T-helper 1 cell treated with Interleukin-12 subunit alpha and Interleukin-12 subunit beta and Interleukin-4 antibody, amounts not matched to agents 30 μg/mL and 1 μg/mL, for 36 hours (primary cell): ENCODE results near the gene ANXA1.
A peak's percentile ranks its signal among the peaks of the same experiment; 100 is the strongest.

Experiments used
- H3K27ac Mint-ChIP-seq: one replicate; pipeline ENCODE4 v1.8.0; 2021; ENCODE audit warnings: mild to moderate bottlenecking, mixed read lengths
- H3K27me3 Mint-ChIP-seq: one replicate; pipeline ENCODE4 v1.8.0; 2021; ENCODE audit warnings: low read depth, mixed read lengths
- H3K36me3 Mint-ChIP-seq: one replicate; pipeline ENCODE4 v1.8.0; 2021; ENCODE audit warnings: low read depth, mixed read lengths
- H3K4me1 Mint-ChIP-seq: one replicate; pipeline ENCODE4 v1.8.0; 2021; ENCODE audit warnings: low read depth, mixed read lengths
- H3K4me3 Mint-ChIP-seq: one replicate; pipeline ENCODE4 v1.8.0; 2021; ENCODE audit warnings: mild to moderate bottlenecking, moderate library complexity, mixed read lengths
- H3K9me3 Mint-ChIP-seq: one replicate; pipeline ENCODE4 v1.8.0; 2021; ENCODE audit warnings: mixed read lengths

Gene ANXA1

DNA sequence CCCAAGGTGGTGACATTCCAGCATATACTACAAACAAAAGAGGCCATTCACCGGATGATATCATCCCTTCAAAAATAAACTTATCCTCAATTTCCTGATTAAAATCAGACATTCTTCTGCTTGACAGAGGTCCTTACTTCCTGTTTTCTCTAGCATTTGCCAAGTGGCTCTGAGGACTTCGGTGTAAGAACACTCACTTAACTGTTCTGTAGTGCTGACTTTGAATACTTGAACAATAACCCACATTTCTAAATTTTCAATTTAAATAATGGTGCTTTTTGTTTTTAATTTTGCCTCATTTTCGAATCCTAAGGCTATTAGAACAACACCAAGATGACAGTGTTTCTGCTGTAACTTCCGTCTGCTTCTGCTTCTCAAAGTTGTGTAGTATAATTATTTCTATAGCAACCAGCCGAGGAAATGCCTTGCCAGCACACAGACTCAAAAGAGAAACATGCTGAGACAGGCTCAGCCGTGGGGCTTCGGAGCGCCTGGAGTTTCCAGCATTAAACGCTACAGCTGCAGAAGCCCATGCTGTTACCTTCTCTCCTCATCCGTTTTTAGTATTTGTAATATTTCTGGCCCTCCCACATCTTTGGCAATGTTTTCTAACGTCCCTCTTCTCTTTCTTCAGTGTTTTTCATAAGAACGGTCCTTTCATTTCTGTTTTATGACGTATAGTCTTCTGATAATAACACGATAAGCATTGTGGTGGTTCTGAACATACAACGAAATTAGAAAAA lies 19.5 kb upstream of the ANXA1 start:
- no peaks in the 10 kb centered on the region for H3K36me3 Mint-ChIP-seq
- peaks cover 28% of the 10 kb centered on the region for H3K4me1 Mint-ChIP-seq
- peak overlapping the region; percentile 83 for H3K4me3 Mint-ChIP-seq
- H3K9me3 Mint-ChIP-seq = no peaks in the 10 kb centered on the region
- no peaks in the 10 kb centered on the region for H3K27me3 Mint-ChIP-seq
- H3K27ac Mint-ChIP-seq = peak overlapping the region; percentile 91

GRCh38 chr9:73133022-73133651 lies 18.5 kb upstream of the ANXA1 start:
- H3K27ac Mint-ChIP-seq = peak overlapping the region; percentile 91
- peaks cover 22% of the 10 kb centered on the region for H3K4me1 Mint-ChIP-seq
- H3K9me3 Mint-ChIP-seq = no peaks in the 10 kb centered on the region
- H3K36me3 Mint-ChIP-seq = no peaks in the 10 kb centered on the region
- peak overlapping the region; percentile 83 for H3K4me3 Mint-ChIP-seq
- H3K27me3 Mint-ChIP-seq = no peaks in the 10 kb centered on the region

DNA sequence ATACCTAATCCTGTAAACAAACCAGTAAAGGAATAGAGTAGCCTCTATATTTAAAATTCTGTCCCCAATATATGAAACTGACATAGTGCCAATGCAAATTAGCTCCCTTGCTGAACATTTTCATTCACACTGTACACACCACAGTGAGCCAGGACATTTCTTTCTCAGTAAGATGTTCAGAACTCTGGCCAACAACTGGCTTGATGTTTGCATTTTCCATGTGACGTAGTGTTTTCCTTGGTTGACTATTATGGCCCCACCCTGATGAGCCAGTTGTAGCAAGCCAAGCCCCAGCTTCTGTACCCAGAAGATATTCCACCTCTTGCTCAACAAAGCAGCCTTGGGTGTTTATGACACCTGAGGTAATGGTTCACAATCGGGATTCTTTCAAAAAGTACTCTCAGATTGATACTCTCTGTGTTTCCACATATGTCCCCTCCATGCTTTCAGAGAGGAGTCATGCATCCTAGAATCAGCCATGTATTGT lies 17.7 kb upstream of the ANXA1 start:
- H3K27ac Mint-ChIP-seq = peak overlapping the region; percentile 49
- no peak overlapping the region for H3K4me3 Mint-ChIP-seq
- H3K9me3 Mint-ChIP-seq = no peaks in the 10 kb centered on the region
- no peaks in the 10 kb centered on the region for H3K27me3 Mint-ChIP-seq
- no peaks in the 10 kb centered on the region for H3K36me3 Mint-ChIP-seq
- peaks cover 16% of the 10 kb centered on the region for H3K4me1 Mint-ChIP-seq

GRCh38 chr9:73135394-73135793 lies 16.3 kb upstream of the ANXA1 start:
- peaks cover 16% of the 10 kb centered on the region for H3K4me1 Mint-ChIP-seq
- peaks cover 1% of the 10 kb centered on the region for H3K36me3 Mint-ChIP-seq
- H3K9me3 Mint-ChIP-seq = no peaks in the 10 kb centered on the region
- H3K4me3 Mint-ChIP-seq = no peak overlapping the region
- no peak overlapping the region for H3K27ac Mint-ChIP-seq
- H3K27me3 Mint-ChIP-seq = no peaks in the 10 kb centered on the region

- Mint-ChIP-seq H3K4me1 (peaks cover 13% of the 10 kb centered on the region), H3K4me3 (no peak overlapping the region), H3K9me3 (no peaks in the 10 kb centered on the region), H3K27me3 (no peaks in the 10 kb centered on the region), H3K36me3 (peaks cover 1% of the 10 kb centered on the region), H3K27ac (no peak overlapping the region)
Observed at GRCh38 chr9:73137286-73137899, 14.3 kb upstream of the ANXA1 start.

- Mint-ChIP-seq H3K36me3 (peaks cover 1% of the 10 kb centered on the region), H3K4me1 (peaks cover 13% of the 10 kb centered on the region), H3K4me3 (no peak overlapping the region), H3K27ac (no peak overlapping the region), H3K9me3 (no peaks in the 10 kb centered on the region), H3K27me3 (no peaks in the 10 kb centered on the region)
Observed at GRCh38 chr9:73137914-73138313, 13.8 kb upstream of the ANXA1 start.

GRCh38 chr9:73138516-73138915 lies 13.1 kb upstream of the ANXA1 start:
- H3K27me3 Mint-ChIP-seq = no peaks in the 10 kb centered on the region
- no peak overlapping the region for H3K27ac Mint-ChIP-seq
- peaks cover 1% of the 10 kb centered on the region for H3K36me3 Mint-ChIP-seq
- peaks cover 15% of the 10 kb centered on the region for H3K4me1 Mint-ChIP-seq
- H3K4me3 Mint-ChIP-seq = no peak overlapping the region
- H3K9me3 Mint-ChIP-seq = no peaks in the 10 kb centered on the region

- H3K9me3 Mint-ChIP-seq = no peaks in the 10 kb centered on the region
- peaks cover 1% of the 10 kb centered on the region for H3K36me3 Mint-ChIP-seq
- H3K27me3 Mint-ChIP-seq = no peaks in the 10 kb centered on the region
- no peak overlapping the region for H3K4me3 Mint-ChIP-seq
- H3K27ac Mint-ChIP-seq = no peak overlapping the region
- peaks cover 22% of the 10 kb centered on the region for H3K4me1 Mint-ChIP-seq
Observed at GRCh38 chr9:73141282-73141681, 10.4 kb upstream of the ANXA1 start.

- Mint-ChIP-seq H3K27ac (no peak overlapping the region), H3K27me3 (no peaks in the 10 kb centered on the region), H3K36me3 (peaks cover 5% of the 10 kb centered on the region), H3K9me3 (no peaks in the 10 kb centered on the region), H3K4me1 (peaks cover 31% of the 10 kb centered on the region), H3K4me3 (peak overlapping the region; percentile 22)
Observed at GRCh38 chr9:73143711-73144328, 7.8 kb upstream of the ANXA1 start.

DNA sequence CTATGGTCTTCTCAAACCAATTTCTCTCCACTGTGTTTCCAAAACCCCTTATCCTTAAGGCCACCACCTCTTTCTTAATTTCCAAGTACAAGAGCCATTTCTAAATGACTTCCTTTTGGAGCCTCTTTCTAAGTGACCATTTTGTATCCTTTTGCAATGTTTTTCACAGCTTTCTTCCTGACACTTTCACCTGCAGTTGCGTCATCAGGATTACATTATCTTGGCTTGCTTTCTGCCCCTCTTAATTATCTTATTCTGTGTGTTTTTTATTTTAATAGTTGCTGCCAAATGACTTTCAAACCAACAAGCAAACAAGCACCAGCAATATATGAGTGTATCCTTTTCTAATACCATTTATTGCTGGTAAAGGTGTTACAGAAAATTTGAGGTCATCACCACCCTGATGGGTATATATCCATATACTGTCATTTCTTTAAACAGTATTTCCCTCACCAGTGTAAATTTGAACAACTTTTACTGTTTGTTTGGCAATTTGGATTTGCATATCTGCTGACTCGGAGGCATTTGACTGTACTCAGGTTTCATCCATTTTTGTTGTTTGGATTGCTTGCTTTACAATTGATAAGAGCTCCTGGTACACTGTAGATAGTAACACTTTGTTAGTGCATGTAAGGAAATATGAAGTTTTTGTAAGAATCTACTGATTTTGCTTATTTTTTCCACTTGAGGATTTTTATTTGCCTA lies 5.4 kb upstream of the ANXA1 start:
- Mint-ChIP-seq H3K36me3 (peaks cover 4% of the 10 kb centered on the region), H3K27ac (no peak overlapping the region), H3K4me1 (peaks cover 46% of the 10 kb centered on the region), H3K4me3 (no peak overlapping the region), H3K27me3 (no peaks in the 10 kb centered on the region), H3K9me3 (no peaks in the 10 kb centered on the region)

GRCh38 chr9:73148447-73148937 lies 3.2 kb upstream of the ANXA1 start:
- Mint-ChIP-seq H3K9me3 (no peaks in the 10 kb centered on the region), H3K27ac (no peak overlapping the region), H3K27me3 (no peaks in the 10 kb centered on the region), H3K36me3 (peaks cover 4% of the 10 kb centered on the region), H3K4me1 (peaks cover 59% of the 10 kb centered on the region), H3K4me3 (no peak overlapping the region)

GRCh38 chr9:73149371-73150067 lies 2.1 kb upstream of the ANXA1 start:
- H3K36me3 Mint-ChIP-seq = peaks cover 9% of the 10 kb centered on the region
- H3K27me3 Mint-ChIP-seq = no peaks in the 10 kb centered on the region
- H3K4me1 Mint-ChIP-seq = peaks cover 61% of the 10 kb centered on the region
- H3K4me3 Mint-ChIP-seq = peak overlapping the region; percentile 45
- H3K27ac Mint-ChIP-seq = peak overlapping the region; percentile 82
- no peaks in the 10 kb centered on the region for H3K9me3 Mint-ChIP-seq

- peaks cover 14% of the 10 kb centered on the region for H3K36me3 Mint-ChIP-seq
- peak overlapping the region; percentile 89 for H3K27ac Mint-ChIP-seq
- peak overlapping the region; percentile 94 for H3K4me3 Mint-ChIP-seq
- no peaks in the 10 kb centered on the region for H3K27me3 Mint-ChIP-seq
- H3K9me3 Mint-ChIP-seq = no peaks in the 10 kb centered on the region
- peaks cover 70% of the 10 kb centered on the region for H3K4me1 Mint-ChIP-seq
Observed at GRCh38 chr9:73152543-73152844, 829 bp downstream of the ANXA1 start.

DNA sequence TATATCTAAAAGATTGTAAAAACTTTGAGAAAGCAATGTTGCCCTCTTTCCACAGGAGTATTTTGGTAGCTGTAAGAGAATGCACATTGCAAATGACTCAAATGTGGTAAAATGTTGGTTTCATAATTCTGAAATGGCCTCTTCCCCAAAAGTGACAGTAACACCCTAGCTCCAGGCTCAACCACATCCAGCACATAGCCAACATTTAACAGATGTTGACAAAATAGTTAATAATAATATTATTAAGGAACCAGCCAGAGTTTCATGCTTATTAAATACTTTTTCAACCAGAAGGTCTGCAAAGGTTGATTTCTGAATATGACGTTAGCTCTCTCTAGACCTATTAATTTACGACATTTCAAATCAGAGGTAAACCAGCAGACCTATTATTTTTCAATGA lies 1.3 kb downstream of the ANXA1 start:
- Mint-ChIP-seq H3K4me1 (peaks cover 74% of the 10 kb centered on the region), H3K4me3 (peak overlapping the region; percentile 94), H3K27me3 (no peaks in the 10 kb centered on the region), H3K27ac (peak overlapping the region; percentile 89), H3K36me3 (peaks cover 17% of the 10 kb centered on the region), H3K9me3 (no peaks in the 10 kb centered on the region)
